ENCODE measurements around the gene MEFV.

The MEFV gene

DNA sequence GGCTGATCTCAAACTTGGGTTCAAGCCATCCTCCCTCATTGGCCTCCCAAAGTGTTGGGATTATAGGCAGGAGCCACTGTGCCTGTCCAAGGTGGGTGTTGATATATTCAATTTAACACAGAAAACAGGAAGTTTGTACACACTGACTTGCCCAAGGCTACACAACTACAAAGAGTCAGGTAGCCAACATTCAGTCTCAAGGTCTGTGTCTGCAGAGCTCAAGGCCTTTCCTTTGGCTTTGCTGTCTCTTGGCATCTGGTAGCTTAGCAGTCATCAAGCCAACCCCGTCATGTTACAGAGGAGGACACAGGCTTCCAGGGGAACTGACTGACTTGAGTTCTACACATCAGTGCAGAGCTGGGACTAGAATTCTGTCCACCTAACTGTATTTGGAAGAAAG lies 11.9 kb upstream of the MEFV start:
- DNase-seq: no peak

GRCh38 chr16:3266873-3267537 lies 10.6 kb upstream of the MEFV start:
- peak; percentile 22 to 29 for DNase-seq

GRCh38 chr16:3264137-3265036 lies 8.0 kb upstream of the MEFV start:
- DNase-seq: peak; percentile 97 to 99

GRCh38 chr16:3262517-3262916 lies 6.1 kb upstream of the MEFV start:
- DNase-seq: no peak

- DNase-seq: peak; percentile 34 to 44
Measured at GRCh38 chr16:3259836-3260235, 3.4 kb upstream of the MEFV start.

DNA sequence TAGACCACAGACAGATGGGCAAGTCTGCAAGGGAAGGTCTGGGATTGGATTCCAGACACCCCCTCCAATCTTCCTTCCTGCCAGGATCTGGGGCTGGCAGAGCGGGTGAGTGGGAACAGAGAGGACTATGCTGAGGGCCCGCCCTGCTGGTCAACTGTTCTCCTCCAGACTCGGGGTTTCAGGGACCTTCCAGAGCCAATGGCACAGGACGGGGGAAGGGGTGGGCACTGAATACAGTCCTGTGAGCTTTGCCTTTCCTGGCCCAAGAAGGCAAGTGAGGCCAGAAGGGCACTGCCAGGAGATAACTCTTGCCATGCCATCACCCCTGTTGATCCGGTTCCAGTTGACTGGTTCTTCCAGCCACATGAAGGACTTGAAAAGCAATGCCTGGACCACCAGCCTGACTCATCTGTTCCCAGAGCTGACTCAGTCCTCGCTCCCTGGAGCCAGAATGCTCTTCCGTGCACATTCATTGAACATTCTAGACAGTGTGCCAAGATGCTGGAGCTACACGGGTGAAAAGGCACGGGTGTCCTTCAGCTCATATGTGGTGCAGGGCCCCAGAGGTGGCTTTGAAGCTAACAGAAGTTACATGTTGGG lies 533 bp upstream of the MEFV start:
- no peak for DNase-seq

GRCh38 chr16:3254309-3254708 lies 2.1 kb downstream of the MEFV start:
- no peak for DNase-seq

GRCh38 chr16:3252967-3253366 lies 3.5 kb downstream of the MEFV start:
- DNase-seq: no peak

GRCh38 chr16:3249451-3249850 lies 7.0 kb downstream of the MEFV start:
- no peak for DNase-seq

DNA sequence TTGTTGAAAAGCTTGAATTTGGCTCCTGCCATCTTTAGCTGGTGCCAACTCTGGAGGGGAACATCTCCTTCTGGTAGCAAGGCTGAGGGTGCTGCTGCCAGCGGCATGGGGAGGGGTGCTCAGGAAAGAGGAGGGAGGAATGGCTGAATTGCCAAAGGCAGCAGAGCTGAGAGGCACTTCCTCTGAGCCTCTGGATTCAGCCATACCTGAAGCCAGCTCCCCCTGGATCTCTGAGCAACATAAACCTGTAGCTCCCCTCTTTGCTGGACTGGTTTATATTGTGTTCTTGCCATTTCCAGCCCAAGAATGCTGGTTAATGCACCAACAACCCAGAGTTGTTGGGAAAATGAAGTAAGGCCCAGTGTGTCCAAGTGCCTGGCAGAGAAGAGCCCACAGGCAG lies 7.4 kb downstream of the MEFV start:
- no peak for DNase-seq

GRCh38 chr16:3248596-3248995 lies 7.8 kb downstream of the MEFV start:
- no peak for DNase-seq

- DNase-seq: peak in 1 of 2 donors; percentile 34
Measured at GRCh38 chr16:3246876-3247275, 9.6 kb downstream of the MEFV start.

DNA sequence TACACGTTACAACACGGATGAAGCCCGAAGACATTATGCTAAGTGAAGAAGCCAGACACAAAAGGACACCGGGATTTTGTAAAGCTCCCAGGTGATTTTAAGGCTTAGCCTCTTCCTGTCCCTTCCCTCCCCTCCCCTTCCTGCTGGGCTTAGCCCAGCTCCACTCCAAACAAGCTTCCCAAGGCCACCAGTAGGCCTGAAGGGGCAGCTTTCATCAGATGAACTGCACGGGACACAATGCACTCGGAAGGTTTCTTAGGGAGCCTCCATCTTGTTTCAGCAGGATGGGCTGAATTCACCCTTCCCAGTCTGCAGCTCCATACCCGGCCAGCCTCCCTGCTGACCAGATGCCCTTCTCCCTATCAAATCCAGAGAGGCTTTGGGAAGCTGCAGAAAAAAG lies 10.4 kb downstream of the MEFV start:
- no peak for DNase-seq

GRCh38 chr16:3243882-3244281 lies 12.6 kb downstream of the MEFV start:
- DNase-seq: no peak

DNA sequence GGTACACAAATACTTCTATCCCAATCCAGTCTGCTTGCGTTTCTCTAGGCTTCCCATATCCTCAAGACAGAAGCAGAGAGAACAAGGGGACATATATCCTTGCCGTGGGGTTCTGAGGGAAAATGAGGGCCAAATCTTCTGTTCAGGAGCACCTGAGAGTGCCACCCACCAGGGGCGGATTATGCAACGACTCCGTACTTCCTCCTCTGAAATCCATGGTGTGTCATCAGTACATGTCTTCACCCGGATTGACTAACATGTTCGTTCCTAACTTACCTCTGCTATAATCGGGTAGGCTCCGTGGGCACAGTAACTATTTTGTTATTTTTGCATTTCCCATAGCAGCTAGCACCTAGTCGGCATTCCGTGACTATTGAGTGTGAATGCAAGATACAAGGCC lies 13.7 kb downstream of the MEFV start:
- peak; percentile 78 to 87 for DNase-seq

GRCh38 chr16:3241761-3242160 lies 14.7 kb downstream of the MEFV start:
- no peak for DNase-seq

DNA sequence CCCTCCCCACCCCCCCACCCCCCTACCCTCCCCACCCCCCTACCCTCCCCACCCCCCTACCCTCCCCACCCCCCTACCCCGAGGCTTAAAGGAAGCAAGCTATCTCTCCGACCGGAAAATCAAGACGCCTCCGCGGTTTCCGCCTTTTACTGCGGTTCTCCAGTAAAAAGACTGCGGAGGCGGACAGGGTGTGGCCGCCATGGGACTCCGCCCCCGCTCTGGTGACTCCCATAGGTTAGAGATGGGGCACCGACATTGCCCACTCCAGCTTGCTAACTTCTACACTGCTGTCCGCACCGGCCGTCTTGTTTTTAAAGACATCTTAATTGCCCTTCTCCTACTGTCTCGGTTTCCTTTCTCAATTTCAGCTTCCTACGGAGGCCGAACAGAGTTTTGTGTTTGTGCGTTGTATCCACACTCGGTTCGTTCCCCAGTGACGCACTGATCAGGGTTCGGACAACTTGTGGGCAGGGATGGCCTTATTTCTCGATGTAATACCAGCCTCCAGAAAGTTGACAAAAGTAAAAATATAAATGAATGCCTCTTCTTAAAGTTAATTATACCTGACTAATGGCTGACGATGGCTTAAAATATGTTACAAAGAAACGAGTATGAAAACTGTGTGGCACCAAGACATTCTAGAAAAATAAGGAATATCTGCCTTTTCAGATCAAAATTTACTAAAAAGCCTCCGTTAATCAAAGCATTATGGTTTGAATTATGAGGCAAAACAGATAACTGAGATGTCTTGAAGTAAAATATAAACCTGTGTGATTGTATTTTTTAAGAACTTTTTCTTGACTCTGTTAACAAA lies 20.4 kb downstream of the MEFV start:
- peak; percentile 81 to 86 for DNase-seq

DNA sequence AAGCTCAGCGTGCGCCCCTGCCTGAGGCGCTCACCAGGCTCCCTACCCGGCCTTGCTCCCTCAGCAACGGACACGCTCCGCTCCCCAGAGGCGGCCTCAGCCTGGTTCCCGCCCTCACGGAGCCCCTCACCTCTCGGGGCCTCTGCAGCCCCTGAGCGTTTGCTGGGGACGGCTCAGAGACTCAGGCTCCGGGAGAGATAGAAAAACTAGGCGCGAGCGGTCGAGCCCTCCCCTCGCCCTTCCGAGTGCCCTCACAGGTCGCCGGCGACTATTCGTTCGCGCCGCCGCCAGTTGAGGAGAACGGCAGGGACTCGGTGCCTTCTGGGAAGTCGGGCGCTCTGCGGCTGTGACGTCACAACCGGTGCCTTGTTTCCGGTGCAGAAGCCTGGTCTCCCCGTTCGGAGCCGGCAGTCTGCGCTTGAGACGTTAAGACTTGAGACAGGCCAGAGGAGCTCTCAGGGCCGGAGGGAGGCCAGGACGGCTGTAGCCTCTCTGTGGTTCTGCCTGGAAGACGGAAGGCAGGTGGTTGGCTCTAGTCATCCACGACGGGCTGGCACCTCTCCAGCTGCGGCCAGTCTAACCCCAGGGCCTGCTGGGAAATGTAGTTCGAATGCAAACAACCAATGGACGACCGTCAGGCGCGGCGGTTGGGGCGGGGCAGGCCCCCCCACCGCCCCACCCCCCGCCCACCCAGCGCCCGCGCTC lies 21.4 kb downstream of the MEFV start, which contains the start of gene ZNF200:
ZNF200 (minus strand) TSS at position 302 of the 705 bp plus-strand sequence. CDS start 1,403 bp downstream, outside the sequence.
- DNase-seq: peak; percentile 90 to 97

DNA sequence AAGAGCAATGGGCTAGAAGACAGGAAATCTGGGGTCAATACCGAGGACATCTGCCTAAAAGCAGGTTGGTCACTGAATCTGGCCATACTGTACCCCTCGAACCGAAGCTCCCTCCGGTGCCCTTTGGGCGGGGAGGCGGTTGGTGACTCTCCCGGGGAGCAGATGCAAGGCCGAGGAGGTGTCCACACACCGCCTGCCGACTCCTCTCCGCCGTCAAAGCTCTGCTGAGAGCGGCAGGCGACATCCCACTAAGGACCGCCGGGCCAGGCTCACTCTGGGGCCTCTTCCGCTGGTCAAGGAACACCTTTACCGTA lies 21.9 kb downstream of the MEFV start:
- peak in 1 of 2 donors; percentile 21 for DNase-seq

DNA sequence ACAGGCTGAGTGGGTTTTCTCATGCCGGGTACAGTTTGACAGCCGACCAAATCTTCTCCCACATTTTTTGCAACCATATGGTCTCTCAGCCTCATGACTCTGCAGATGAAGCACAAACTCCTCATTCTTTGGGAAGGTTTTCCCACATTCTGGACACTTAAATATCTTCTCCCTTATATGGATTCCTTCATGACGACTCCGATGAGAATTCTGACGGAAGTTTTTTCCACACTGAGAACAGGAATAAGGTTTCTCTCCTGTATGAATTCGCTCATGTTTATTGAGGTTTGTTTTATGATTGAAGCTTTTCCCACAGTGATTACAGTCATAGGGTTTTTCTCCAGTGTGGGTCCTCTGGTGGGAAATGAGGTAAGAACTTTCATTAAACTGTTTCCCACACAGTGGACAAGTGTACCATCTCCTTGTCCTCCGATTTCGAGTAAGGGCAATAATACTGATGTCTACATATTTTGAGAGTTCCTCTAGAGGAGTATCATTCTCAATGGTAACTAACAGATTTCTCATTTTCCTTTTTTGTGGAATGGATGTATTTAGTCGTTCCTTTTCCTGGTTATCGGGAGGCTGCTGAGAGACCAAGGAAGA lies 32.4 kb downstream of the MEFV start:
- DNase-seq: no peak

DNA sequence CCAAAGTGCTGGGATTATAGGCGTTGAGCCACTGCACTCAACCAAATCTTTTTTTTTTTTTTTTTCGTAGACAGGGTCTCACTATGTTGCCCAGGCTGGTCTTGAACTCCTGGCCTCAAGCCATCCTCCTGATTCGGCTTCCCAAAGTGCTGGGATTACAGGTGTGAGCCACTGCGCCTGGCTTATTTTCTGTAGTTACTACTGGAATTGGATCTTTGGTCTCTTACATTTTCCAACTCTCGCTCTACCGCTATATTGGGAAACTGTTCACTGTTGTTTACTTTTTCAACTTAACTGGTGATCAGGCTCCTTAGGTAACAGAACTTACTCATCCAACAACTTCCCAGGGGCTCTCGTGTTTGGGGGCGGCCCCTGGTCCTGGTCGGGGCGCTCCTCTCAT lies 35.6 kb downstream of the MEFV start:
- DNase-seq: no peak

DNA sequence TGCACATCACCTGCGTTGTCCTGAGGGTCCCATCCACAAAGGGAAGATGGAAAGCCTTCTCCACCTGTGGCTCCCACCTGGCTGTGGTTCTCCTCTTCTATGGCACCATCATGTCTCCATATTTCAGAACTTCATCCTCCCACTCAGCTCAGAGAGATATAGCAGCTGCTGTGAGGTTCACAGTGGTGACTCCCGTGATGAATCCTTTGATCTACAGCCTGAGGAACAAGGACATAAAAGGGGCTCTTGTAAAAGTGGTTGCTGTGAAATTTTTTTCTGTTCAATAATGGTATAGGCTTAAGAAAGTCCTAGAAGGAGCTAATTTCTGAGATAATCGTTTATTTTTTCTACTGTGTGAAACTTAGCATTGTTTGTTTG lies 40.2 kb downstream of the MEFV start:
- DNase-seq: no peak

All from inflammatory macrophage (primary cell).